OCI-LY3 (cell line): ENCODE measurements around the gene TPPP2.
"Not testable (repeated sequence)": the region's sequence is repeated elsewhere in the genome, so short reads cannot be mapped to it uniquely, and the experiment has no call there.

Experiments
- H2AFZ ChIP-seq: fragments of 200-600, 300-600 bp; shearing (Covaris generic); 2 replicates; pipeline ENCODE4 v1.6.0; 2014; ENCODE audit warnings: antibody characterized with exemption, low read depth, low read length
- H3K27ac ChIP-seq: fragments of 200-600, 300-600 bp; sonication (generic); 2 replicates; pipeline ENCODE4 v1.5.1; 2014; ENCODE audit warnings: mild to moderate bottlenecking, low read length, moderate library complexity, mixed read lengths
- H3K27me3 ChIP-seq: fragments of 200-600, 300-600 bp; sonication (generic); 2 replicates; pipeline ENCODE4 v1.6.1; 2014; ENCODE audit warnings: low read depth, low read length, mixed read lengths
- H3K36me3 ChIP-seq: fragments of 200-600, 300-600 bp; sonication (generic); replicated peaks from 2 replicates; pipeline ENCODE3; 2014; ENCODE audit warnings: low read depth, low read length, mixed read lengths
- H3K4me1 ChIP-seq: fragments of 300-600, 200-600 bp; sonication (generic); 2 replicates; pipeline ENCODE4 v1.6.1; 2014; ENCODE audit warnings: low read length, mixed read lengths
- H3K4me2 ChIP-seq: fragments of 200-600, 300-600 bp; sonication (generic); 2 replicates; pipeline ENCODE4 v1.6.1; 2014; ENCODE audit warnings: low read length, mixed read lengths
- H3K4me3 ChIP-seq: fragments of 300-600, 200-600 bp; sonication (generic); 2 replicates; pipeline ENCODE4 v1.5.1; 2014; ENCODE audit warnings: antibody characterized with exemption, mild to moderate bottlenecking, low read length, moderate library complexity
- H3K79me2 ChIP-seq: fragments of 300-600, 200-600 bp; shearing (Covaris generic); 2 replicates; pipeline ENCODE4 v1.6.1; 2014; ENCODE audit warnings: mild to moderate bottlenecking, low read length, mixed read lengths
- H3K9ac ChIP-seq: fragments of 300-600, 200-600 bp; shearing (Covaris generic); 2 replicates; pipeline ENCODE4 v1.6.0; 2014; ENCODE audit warnings: mild to moderate bottlenecking, low read length, moderate library complexity
- H3K9me3 ChIP-seq: fragments of 200-600, 300-600 bp; shearing (Covaris generic); 2 replicates; pipeline ENCODE4 v1.6.1; 2014; ENCODE audit warnings: low read length, mixed read lengths; ENCODE audit not compliant: insufficient read depth
- H4K20me1 ChIP-seq: fragments of 200-600, 300-600 bp; sonication (generic); 2 replicates; pipeline ENCODE4 v1.6.1; 2016; ENCODE audit warnings: low read length, mixed read lengths; ENCODE audit not compliant: insufficient read depth
- CTCF ChIP-seq: fragments of 200-600, 300-600 bp; sonication (generic); IDR thresholded peaks from 2 replicates; pipeline ENCODE4 v1.5.1; 2014; ENCODE audit warnings: antibody characterized with exemption, low read length, low read depth
- EZH2phosphoT487 ChIP-seq: fragments of 200-600 bp; shearing (Covaris generic); IDR thresholded peaks from 2 replicates; pipeline ENCODE4 v1.6.1; 2018; ENCODE audit warnings: antibody characterized with exemption, mixed run types, low read depth

TPPP2 gene

GRCh38 chr14:21029917-21030316 lies at the start of gene TPPP2:
TSS of gene TPPP2 (plus strand) at chr14:21030217. CDS start at chr14:21030582, 365 bp downstream.
- Histone ChIP-seq H3K4me2 (no peak within 1 kb of the TSS), H3K27me3 (no peaks in the 10 kb centered on the region), H3K27ac (no peak within 1 kb of the TSS), H3K9me3 (no peaks in the 10 kb centered on the region), H2AFZ (no peak within 1 kb of the TSS), H4K20me1 (no peaks in the 10 kb centered on the region), H3K4me3 (no peak within 1 kb of the TSS), H3K79me2 (no peaks in the 10 kb centered on the region), H3K36me3 (no peaks in the 10 kb centered on the region), H3K9ac (no peak within 1 kb of the TSS), H3K4me1 (no peaks in the 10 kb centered on the region)
- no peak for TF ChIP-seq EZH2phosphoT487
- no peak for TF ChIP-seq CTCF

GRCh38 chr14:20980906-20981305 lies 49.1 kb upstream of the TPPP2 start:
- no peak overlapping the region for H3K4me3 ChIP-seq
- no peak overlapping the region for H2AFZ ChIP-seq
- H3K9ac ChIP-seq, result no peak overlapping the region
- H3K9me3 ChIP-seq, result no peaks in the 10 kb centered on the region
- H3K27me3 ChIP-seq, result peaks cover 6% of the 10 kb centered on the region
- no peak for TF ChIP-seq CTCF
- TF ChIP-seq EZH2phosphoT487, result no peak
- no peaks in the 10 kb centered on the region for H3K36me3 ChIP-seq
- H3K79me2 ChIP-seq, result no peaks in the 10 kb centered on the region
- no peaks in the 10 kb centered on the region for H4K20me1 ChIP-seq
- no peak overlapping the region for H3K27ac ChIP-seq
- no peaks in the 10 kb centered on the region for H3K4me1 ChIP-seq
- no peak overlapping the region for H3K4me2 ChIP-seq

- Histone ChIP-seq H3K79me2 (no peaks in the 10 kb centered on the region), H2AFZ (no peak overlapping the region), H4K20me1 (no peaks in the 10 kb centered on the region), H3K4me1 (no peaks in the 10 kb centered on the region; the same call in 1 of the 2 replicates), H3K36me3 (no peaks in the 10 kb centered on the region), H3K9ac (no peak overlapping the region), H3K4me2 (no peak overlapping the region), H3K9me3 (no peaks in the 10 kb centered on the region), H3K4me3 (no peak overlapping the region), H3K27ac (no peak overlapping the region), H3K27me3 (peaks cover 6% of the 10 kb centered on the region)
- no peak for TF ChIP-seq CTCF
- no peak for TF ChIP-seq EZH2phosphoT487
These were observed 47.2 kb upstream of the TPPP2 start for GRCh38 chr14:20982646-20983369.

GRCh38 chr14:20985650-20986049 lies 44.4 kb upstream of the TPPP2 start:
- not testable (repeated sequence) for H3K27me3 ChIP-seq, H3K4me2 ChIP-seq, H3K4me1 ChIP-seq, H4K20me1 ChIP-seq, H3K36me3 ChIP-seq, H2AFZ ChIP-seq, H3K27ac ChIP-seq, H3K4me3 ChIP-seq, H3K9me3 ChIP-seq, H3K9ac ChIP-seq, H3K79me2 ChIP-seq
